ENCODE data around the gene DNAH5. TPM values are rescaled to one million over a fixed set of nuclear protein-coding genes. Genes with fewer than 3 reads are reported as not detected.
A peak's percentile ranks its signal among the peaks of the same experiment; 100 is the strongest.

The DNAH5 gene, protein sequence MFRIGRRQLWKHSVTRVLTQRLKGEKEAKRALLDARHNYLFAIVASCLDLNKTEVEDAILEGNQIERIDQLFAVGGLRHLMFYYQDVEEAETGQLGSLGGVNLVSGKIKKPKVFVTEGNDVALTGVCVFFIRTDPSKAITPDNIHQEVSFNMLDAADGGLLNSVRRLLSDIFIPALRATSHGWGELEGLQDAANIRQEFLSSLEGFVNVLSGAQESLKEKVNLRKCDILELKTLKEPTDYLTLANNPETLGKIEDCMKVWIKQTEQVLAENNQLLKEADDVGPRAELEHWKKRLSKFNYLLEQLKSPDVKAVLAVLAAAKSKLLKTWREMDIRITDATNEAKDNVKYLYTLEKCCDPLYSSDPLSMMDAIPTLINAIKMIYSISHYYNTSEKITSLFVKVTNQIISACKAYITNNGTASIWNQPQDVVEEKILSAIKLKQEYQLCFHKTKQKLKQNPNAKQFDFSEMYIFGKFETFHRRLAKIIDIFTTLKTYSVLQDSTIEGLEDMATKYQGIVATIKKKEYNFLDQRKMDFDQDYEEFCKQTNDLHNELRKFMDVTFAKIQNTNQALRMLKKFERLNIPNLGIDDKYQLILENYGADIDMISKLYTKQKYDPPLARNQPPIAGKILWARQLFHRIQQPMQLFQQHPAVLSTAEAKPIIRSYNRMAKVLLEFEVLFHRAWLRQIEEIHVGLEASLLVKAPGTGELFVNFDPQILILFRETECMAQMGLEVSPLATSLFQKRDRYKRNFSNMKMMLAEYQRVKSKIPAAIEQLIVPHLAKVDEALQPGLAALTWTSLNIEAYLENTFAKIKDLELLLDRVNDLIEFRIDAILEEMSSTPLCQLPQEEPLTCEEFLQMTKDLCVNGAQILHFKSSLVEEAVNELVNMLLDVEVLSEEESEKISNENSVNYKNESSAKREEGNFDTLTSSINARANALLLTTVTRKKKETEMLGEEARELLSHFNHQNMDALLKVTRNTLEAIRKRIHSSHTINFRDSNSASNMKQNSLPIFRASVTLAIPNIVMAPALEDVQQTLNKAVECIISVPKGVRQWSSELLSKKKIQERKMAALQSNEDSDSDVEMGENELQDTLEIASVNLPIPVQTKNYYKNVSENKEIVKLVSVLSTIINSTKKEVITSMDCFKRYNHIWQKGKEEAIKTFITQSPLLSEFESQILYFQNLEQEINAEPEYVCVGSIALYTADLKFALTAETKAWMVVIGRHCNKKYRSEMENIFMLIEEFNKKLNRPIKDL (N-terminal part only)
- total RNA-seq = 1 to 10 TPM; 1.9 to 2.6 TPM
- polyA plus RNA-seq (ENCODE audit: insufficient read length in 2 of 2) = 1 to 10 TPM in 1 of 2 donors, under 1 TPM in 1; 0.96 to 2.1 TPM
- long read RNA-seq, donor 1 = 0 reads
- long read RNA-seq, donor 2 = 0 reads
- long read RNA-seq, donor 3 = 0 reads
- long read RNA-seq, donor 4 = 0 reads

- Histone ChIP-seq H3K4me1 (ENCODE audit: control insufficient read depth, insufficient read depth, low read length) (peaks cover 4% of the 10 kb centered on the region), H3K27ac (ENCODE audit: low read depth, low read length) (no peak within 1 kb of the TSS), H3K27me3 (ENCODE audit: control insufficient read depth, insufficient read depth, low read length) (no peaks in the 10 kb centered on the region), H3K9me3 (ENCODE audit: control insufficient read depth, insufficient read depth, low read length) (no peaks in the 10 kb centered on the region), H3K36me3 (ENCODE audit: control insufficient read depth, insufficient read depth, low read length) (no peaks in the 10 kb centered on the region), H3K4me3 (ENCODE audit: low read depth, low read length) (no peak within 1 kb of the TSS)
- DNase-seq (ENCODE audit: low read depth in 4 of 6, low spot score in 6 of 6) = peak in 2 of 6 donors; percentile 71 to 87
- WGBS (ENCODE audit: insufficient coverage) = no CpG with 5 or more reads among the region's 4 CpGs
Observed at GRCh38 chr5:13944560-13945199, at the start of gene DNAH5. Gene DNAH5, minus strand, starts transcription at chr5:13944688. Its CDS starts 250 bp downstream, at chr5:13944438.

- Histone ChIP-seq H3K4me3 (ENCODE audit: low read depth, low read length) (no peak overlapping the region), H3K27ac (ENCODE audit: low read depth, low read length) (no peak overlapping the region), H3K9me3 (ENCODE audit: control insufficient read depth, insufficient read depth, low read length) (no peaks in the 10 kb centered on the region), H3K27me3 (ENCODE audit: control insufficient read depth, insufficient read depth, low read length) (no peaks in the 10 kb centered on the region), H3K36me3 (ENCODE audit: control insufficient read depth, insufficient read depth, low read length) (no peaks in the 10 kb centered on the region), H3K4me1 (ENCODE audit: control insufficient read depth, insufficient read depth, low read length) (no peaks in the 10 kb centered on the region)
- 80% methylated on average over 10 of the region's 11 CpGs for WGBS (ENCODE audit: insufficient coverage)
- DNase-seq (ENCODE audit: low read depth in 4 of 6, low spot score in 6 of 6) = no peak
Observed at GRCh38 chr5:13993926-13994325, 49.4 kb upstream of the DNAH5 start.

- Histone ChIP-seq H3K9me3 (ENCODE audit: control insufficient read depth, insufficient read depth, low read length) (no peaks in the 10 kb centered on the region), H3K27ac (ENCODE audit: low read depth, low read length) (no peak overlapping the region), H3K36me3 (ENCODE audit: control insufficient read depth, insufficient read depth, low read length) (no peaks in the 10 kb centered on the region), H3K4me1 (ENCODE audit: control insufficient read depth, insufficient read depth, low read length) (no peaks in the 10 kb centered on the region), H3K27me3 (ENCODE audit: control insufficient read depth, insufficient read depth, low read length) (no peaks in the 10 kb centered on the region), H3K4me3 (ENCODE audit: low read depth, low read length) (no peak overlapping the region)
- 100% methylated on average over 2 of the region's 4 CpGs for WGBS (ENCODE audit: insufficient coverage)
- peak in 1 of 6 donors; percentile 26 for DNase-seq (ENCODE audit: low read depth in 4 of 6, low spot score in 6 of 6)
Observed at GRCh38 chr5:13992795-13993194, 48.3 kb upstream of the DNAH5 start.

- H3K4me3 ChIP-seq (ENCODE audit: low read depth, low read length) = no peak overlapping the region
- DNase-seq (ENCODE audit: low read depth in 4 of 6, low spot score in 6 of 6) = no peak
- H3K9me3 ChIP-seq (ENCODE audit: control insufficient read depth, insufficient read depth, low read length) = no peaks in the 10 kb centered on the region
- 57% methylated on average over 3 of the region's 3 CpGs for WGBS (ENCODE audit: insufficient coverage)
- H3K4me1 ChIP-seq (ENCODE audit: control insufficient read depth, insufficient read depth, low read length) = no peaks in the 10 kb centered on the region
- H3K27me3 ChIP-seq (ENCODE audit: control insufficient read depth, insufficient read depth, low read length) = no peaks in the 10 kb centered on the region
- H3K27ac ChIP-seq (ENCODE audit: low read depth, low read length) = no peak overlapping the region
- H3K36me3 ChIP-seq (ENCODE audit: control insufficient read depth, insufficient read depth, low read length) = no peaks in the 10 kb centered on the region
Observed at GRCh38 chr5:13991365-13991764, 46.9 kb upstream of the DNAH5 start.

DNA sequence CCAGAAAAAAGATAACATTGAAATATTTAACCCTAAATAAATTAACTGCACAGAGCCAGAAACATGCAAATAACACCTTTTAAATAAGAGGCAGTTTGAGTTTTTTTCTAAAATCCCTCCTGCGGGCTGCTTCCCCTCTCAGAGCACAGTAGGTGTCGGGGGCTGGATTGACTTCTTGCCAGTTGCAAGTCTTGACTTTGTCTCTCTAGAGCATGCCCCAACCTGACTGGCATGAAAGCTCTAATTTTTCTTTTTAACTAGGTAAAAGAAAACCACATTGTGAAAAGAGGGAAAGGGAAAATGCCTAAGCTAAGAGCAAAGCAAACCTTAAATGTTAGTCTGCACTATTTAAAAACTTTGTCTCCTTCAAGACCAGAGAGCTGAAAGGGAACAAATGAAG lies 46.4 kb upstream of the DNAH5 start:
- Histone ChIP-seq H3K27ac (ENCODE audit: low read depth, low read length) (no peak overlapping the region), H3K4me3 (ENCODE audit: low read depth, low read length) (no peak overlapping the region), H3K9me3 (ENCODE audit: control insufficient read depth, insufficient read depth, low read length) (no peaks in the 10 kb centered on the region), H3K27me3 (ENCODE audit: control insufficient read depth, insufficient read depth, low read length) (no peaks in the 10 kb centered on the region), H3K36me3 (ENCODE audit: control insufficient read depth, insufficient read depth, low read length) (no peaks in the 10 kb centered on the region), H3K4me1 (ENCODE audit: control insufficient read depth, insufficient read depth, low read length) (no peaks in the 10 kb centered on the region)
- no peak for DNase-seq (ENCODE audit: low read depth in 4 of 6, low spot score in 6 of 6)
- 50% methylated on average over 2 of the region's 2 CpGs for WGBS (ENCODE audit: insufficient coverage)

DNA sequence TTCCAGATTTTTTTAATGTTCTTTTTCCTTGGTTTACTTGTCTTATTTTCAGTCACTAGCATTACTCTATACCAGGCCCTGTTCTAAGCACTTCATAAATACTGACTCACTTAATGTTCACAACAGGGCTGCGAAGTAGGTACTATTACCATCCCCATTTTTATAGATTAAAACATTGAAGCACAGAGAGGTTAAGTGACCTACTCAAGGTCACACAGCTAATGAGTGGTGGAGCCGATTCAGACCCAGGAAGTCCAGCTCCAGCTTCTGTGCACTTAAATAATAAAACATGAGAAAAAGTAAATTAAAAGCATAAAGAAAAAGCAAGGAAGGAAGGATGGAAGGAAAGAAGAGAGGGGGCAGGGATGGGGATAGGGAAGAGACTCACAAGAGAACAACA lies 45.3 kb upstream of the DNAH5 start:
- Histone ChIP-seq H3K27ac (ENCODE audit: low read depth, low read length) (no peak overlapping the region), H3K9me3 (ENCODE audit: control insufficient read depth, insufficient read depth, low read length) (no peaks in the 10 kb centered on the region), H3K36me3 (ENCODE audit: control insufficient read depth, insufficient read depth, low read length) (no peaks in the 10 kb centered on the region), H3K4me1 (ENCODE audit: control insufficient read depth, insufficient read depth, low read length) (no peaks in the 10 kb centered on the region), H3K4me3 (ENCODE audit: low read depth, low read length) (no peak overlapping the region), H3K27me3 (ENCODE audit: control insufficient read depth, insufficient read depth, low read length) (no peaks in the 10 kb centered on the region)
- no CpG with 5 or more reads among the region's 2 CpGs for WGBS (ENCODE audit: insufficient coverage)
- DNase-seq (ENCODE audit: low read depth in 4 of 6, low spot score in 6 of 6) = no peak

- Histone ChIP-seq H3K4me1 (ENCODE audit: control insufficient read depth, insufficient read depth, low read length) (no peaks in the 10 kb centered on the region), H3K27me3 (ENCODE audit: control insufficient read depth, insufficient read depth, low read length) (no peaks in the 10 kb centered on the region), H3K36me3 (ENCODE audit: control insufficient read depth, insufficient read depth, low read length) (no peaks in the 10 kb centered on the region), H3K9me3 (ENCODE audit: control insufficient read depth, insufficient read depth, low read length) (no peaks in the 10 kb centered on the region), H3K27ac (ENCODE audit: low read depth, low read length) (no peak overlapping the region), H3K4me3 (ENCODE audit: low read depth, low read length) (no peak overlapping the region)
- peak; percentile 26 to 91 (median 59) for DNase-seq (ENCODE audit: low read depth in 4 of 6, low spot score in 6 of 6)
- WGBS (ENCODE audit: insufficient coverage) = 100% methylated on average over 1 of the region's 7 CpGs
Observed at GRCh38 chr5:13987843-13988464, 43.5 kb upstream of the DNAH5 start.

GRCh38 chr5:13985731-13986418 lies 41.4 kb upstream of the DNAH5 start:
- Histone ChIP-seq H3K27me3 (ENCODE audit: control insufficient read depth, insufficient read depth, low read length) (no peaks in the 10 kb centered on the region), H3K9me3 (ENCODE audit: control insufficient read depth, insufficient read depth, low read length) (no peaks in the 10 kb centered on the region), H3K4me3 (ENCODE audit: low read depth, low read length) (no peak overlapping the region), H3K4me1 (ENCODE audit: control insufficient read depth, insufficient read depth, low read length) (no peaks in the 10 kb centered on the region), H3K27ac (ENCODE audit: low read depth, low read length) (no peak overlapping the region), H3K36me3 (ENCODE audit: control insufficient read depth, insufficient read depth, low read length) (no peaks in the 10 kb centered on the region)
- DNase-seq (ENCODE audit: low read depth in 4 of 6, low spot score in 6 of 6) = no peak
- 54% methylated on average over 8 of the region's 12 CpGs for WGBS (ENCODE audit: insufficient coverage)

Measured in spinal cord (tissue), 10 donors.